Brain microvascular endothelial cell (primary cell): ENCODE results near the gene ANP32A.

ENCODE experiments used
- DNase-seq: peaks from one replicate; pipeline ENCODE4 v3.0.0-alpha.2; 2020
- H3K27ac ChIP-seq: fragments of 250-450 bp; sonication (Bioruptor Pico); 2 replicates; pipeline ENCODE4 v1.5.1; 2020; ENCODE audit warnings: mild to moderate bottlenecking, moderate library complexity
- H3K27me3 ChIP-seq: fragments of 250-450 bp; sonication (Bioruptor Pico); replicated peaks from 2 replicates; pipeline ENCODE4 v1.5.1; 2020; ENCODE audit warnings: mild to moderate bottlenecking
- H3K36me3 ChIP-seq: fragments of 250-450 bp; sonication (Bioruptor Pico); replicated peaks from 2 replicates; pipeline ENCODE4 v1.5.1; 2020; ENCODE audit warnings: mild to moderate bottlenecking
- H3K4me3 ChIP-seq: 2 replicates; pipeline ENCODE4 v1.5.1; 2011; ENCODE audit warnings: low read depth, mild to moderate bottlenecking, control low read depth, low read length, moderate library complexity
- in situ Hi-C: cut with HindIII; loops from 2 replicates; pipeline ENCODE4 v1.10.0; 2017; ENCODE audit warnings: low sequenced_read_pairs, low pct_ligation_motif_present
- TF ChIP-seq, protein P1 (sequence below): IDR thresholded peaks from 2 replicates; pipeline ENCODE4 v1.5.1; 2011; ENCODE audit warnings: low read depth, mild to moderate bottlenecking, moderate library complexity, low read length, control low read depth, inconsistent platforms; ENCODE audit errors: missing control alignments

Gene ANP32A

DNA sequence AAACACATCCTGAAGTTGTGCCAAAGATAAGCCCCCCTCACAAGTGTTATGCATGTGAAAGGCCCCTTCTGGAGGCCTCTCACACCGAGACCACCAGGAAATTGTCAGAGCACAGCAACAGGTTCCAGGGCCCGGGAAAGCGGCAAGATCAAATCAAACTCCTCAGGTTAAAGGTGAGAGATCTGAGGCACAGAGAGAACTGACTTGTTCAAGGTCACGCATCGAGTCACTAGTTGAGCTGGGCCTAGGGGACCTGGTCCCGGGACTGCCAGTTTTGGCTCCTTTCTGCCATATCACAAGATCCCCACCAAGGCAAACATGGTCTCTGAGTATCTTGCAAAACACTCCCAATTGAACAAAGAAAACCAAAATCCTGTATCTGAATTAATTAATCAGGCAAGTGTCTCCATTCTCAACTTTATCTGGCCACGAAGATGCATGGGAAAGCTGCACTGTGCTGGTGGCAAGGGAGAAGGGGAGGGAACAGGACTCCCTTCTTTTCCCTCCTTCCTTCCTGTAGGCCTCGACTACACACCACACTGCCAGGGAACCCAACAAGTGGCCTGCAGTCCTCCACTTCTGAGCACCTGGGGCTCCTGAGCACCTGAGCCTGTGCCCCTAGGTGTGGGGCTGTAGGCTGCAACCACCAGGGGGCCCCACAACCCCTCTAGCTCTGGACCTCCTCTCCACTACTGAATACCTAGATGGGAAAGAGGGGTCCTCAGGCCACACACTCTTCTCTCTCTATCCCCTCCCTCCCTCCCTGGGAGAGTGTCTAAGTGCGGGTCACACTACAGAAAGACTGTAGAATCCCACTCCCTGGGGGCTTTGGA lies 37.3 kb downstream of the ANP32A start:
- TF ChIP-seq, protein P1, sequence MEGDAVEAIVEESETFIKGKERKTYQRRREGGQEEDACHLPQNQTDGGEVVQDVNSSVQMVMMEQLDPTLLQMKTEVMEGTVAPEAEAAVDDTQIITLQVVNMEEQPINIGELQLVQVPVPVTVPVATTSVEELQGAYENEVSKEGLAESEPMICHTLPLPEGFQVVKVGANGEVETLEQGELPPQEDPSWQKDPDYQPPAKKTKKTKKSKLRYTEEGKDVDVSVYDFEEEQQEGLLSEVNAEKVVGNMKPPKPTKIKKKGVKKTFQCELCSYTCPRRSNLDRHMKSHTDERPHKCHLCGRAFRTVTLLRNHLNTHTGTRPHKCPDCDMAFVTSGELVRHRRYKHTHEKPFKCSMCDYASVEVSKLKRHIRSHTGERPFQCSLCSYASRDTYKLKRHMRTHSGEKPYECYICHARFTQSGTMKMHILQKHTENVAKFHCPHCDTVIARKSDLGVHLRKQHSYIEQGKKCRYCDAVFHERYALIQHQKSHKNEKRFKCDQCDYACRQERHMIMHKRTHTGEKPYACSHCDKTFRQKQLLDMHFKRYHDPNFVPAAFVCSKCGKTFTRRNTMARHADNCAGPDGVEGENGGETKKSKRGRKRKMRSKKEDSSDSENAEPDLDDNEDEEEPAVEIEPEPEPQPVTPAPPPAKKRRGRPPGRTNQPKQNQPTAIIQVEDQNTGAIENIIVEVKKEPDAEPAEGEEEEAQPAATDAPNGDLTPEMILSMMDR = peak; percentile 80
- H3K4me3 ChIP-seq = no peak overlapping the region
- in situ Hi-C loops = no loop called here

DNA sequence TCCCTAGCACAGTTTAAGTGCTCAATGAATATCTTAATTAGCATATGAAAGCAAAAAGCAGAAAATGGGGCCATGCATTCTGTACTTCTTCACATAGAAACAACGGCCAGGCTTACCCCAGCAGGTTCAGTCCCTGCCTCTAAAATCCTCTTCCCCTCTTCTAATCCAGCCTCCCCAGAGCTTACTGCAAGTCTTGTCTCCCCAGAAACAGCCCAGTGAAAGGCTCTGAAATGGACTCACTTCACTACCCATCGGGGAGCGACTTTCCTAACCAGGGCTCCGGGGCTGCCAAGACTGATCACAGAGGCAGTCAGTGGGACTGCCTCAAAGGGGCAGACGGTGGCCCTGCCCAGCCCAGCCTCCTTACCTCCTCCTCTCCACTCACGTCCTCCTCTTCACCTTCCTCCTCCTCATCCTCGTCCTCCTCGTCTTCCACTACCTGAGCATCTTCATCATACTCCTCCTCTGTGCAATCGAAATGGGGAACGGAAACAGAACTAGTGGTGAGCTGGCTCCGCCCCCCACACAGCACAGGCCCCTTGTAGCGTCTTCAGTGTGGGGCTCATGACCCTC lies 38.0 kb downstream of the ANP32A start:
- in situ Hi-C loops = no loop called here
- DNase-seq = no peak
- TF ChIP-seq, protein P1 = no peak
- Histone ChIP-seq H3K27me3 (no peaks in the 10 kb centered on the region), H3K4me3 (no peak overlapping the region), H3K27ac (no peak overlapping the region), H3K36me3 (peaks cover 51% of the 10 kb centered on the region)

More for the DNA sequence above, 37.3 kb downstream of the ANP32A start:
- DNase-seq = no peak
- Histone ChIP-seq H3K27ac (no peak overlapping the region), H3K36me3 (peaks cover 49% of the 10 kb centered on the region), H3K27me3 (no peaks in the 10 kb centered on the region)

DNA sequence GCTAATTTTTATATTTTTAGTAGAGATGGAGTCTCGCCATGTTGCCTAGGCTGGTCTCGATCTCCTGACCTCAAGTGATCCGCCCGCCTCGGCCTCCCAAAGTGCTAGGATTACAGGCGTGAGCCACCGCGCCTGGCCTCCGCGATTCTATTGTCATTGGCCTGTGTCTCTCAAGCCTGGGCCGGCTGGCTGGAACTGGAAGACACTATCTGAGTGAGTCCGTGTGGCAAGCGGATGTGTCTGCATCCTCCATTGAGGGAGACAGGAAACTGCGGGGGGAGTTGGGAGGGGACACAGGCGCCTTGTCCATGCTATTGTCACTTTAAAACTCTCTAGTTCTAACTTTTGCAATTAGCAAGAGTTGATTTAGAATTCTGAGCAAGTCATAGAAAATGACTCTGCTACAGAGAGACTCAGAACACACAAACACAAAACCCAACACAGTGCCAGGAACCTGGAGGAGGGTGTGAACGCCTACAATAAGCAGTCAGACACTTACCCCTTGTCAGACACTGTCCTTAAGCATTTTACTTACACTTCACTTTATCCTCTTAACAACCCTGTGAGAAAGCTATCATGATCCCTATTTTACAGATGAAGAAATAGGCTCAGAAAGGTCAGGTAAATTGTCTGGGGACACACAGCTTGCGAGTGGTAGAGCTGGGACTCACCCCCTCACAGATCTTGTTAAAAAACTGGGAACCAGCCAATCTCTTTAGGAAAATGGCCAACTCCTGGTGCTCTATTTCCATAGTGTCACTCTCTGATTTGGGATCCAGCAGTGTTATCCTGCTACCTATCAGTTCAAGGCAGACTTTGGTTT lies 38.7 kb downstream of the ANP32A start:
- Histone ChIP-seq H3K36me3 (peaks cover 51% of the 10 kb centered on the region), H3K27ac (no peak overlapping the region), H3K27me3 (no peaks in the 10 kb centered on the region), H3K4me3 (no peak overlapping the region)
- DNase-seq = no peak
- in situ Hi-C loops = no loop called here
- TF ChIP-seq, protein P1 = no peak

DNA sequence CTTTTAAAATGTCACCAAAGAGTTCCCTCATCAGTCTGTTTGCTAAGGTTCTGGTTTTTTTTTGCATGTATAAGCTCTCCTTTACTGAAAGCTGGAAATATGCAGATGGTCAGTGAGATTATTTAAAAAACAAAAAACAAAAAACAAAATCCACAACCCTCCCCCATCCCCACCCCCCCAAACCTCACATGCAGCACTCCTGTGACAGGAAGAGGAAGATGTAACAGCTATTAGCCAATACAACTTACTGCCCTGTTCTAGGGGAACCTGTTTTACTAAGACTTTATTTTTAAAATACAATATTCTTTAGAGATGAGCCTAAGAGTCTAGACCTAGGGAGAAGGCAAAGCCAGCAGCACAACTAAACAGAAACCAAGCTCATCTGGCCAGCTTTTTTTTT lies 39.5 kb downstream of the ANP32A start:
- Histone ChIP-seq H3K27me3 (no peaks in the 10 kb centered on the region), H3K36me3 (peaks cover 48% of the 10 kb centered on the region), H3K27ac (no peak overlapping the region), H3K4me3 (no peak overlapping the region)
- DNase-seq = no peak
- in situ Hi-C loops = no loop called here
- TF ChIP-seq, protein P1 = no peak

DNA sequence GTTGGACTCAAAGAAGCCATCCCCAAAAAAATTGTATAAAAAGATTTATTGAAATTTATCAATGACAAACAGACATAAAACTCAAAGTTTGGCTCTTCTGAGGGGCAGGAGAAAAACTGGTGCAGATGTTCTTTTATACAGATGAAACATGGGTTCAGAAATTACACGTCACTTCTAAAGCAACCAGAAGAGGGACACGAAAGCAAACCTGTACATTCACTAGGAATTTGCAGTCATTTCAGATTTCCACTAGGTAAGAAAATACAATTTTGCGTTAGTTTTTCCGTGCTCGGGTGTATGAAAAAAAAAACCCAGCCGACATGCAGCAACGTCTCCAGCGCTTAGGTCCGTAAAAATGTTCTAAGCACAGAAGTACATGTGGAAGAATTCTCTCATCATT lies 41.8 kb downstream of the ANP32A start:
- Histone ChIP-seq H3K4me3 (no peak overlapping the region), H3K27ac (no peak overlapping the region), H3K27me3 (no peaks in the 10 kb centered on the region), H3K36me3 (peaks cover 28% of the 10 kb centered on the region)
- TF ChIP-seq, protein P1 = peak; percentile 22
- in situ Hi-C loops = no loop called here
- DNase-seq = no peak
